ENCODE data around the gene C14orf93.

Gene C14orf93

GRCh38 chr14:22986508-22987054 lies 23.4 kb downstream of the C14orf93 start:
- Histone ChIP-seq H3K27me3 (replicated peaks; ENCODE audit: control insufficient read depth, insufficient read depth, low read length) (no peaks in the 10 kb centered on the region), H3K4me3 (replicated peaks; ENCODE audit: low read depth, low read length) (no peak overlapping the region), H3K36me3 (ENCODE audit: control insufficient read depth, insufficient read depth, low read length) (no peaks in the 10 kb centered on the region)
- peak; percentile 50 for DNase-seq (ENCODE audit: extremely low read depth, insufficient read length)
- TF ChIP-seq, protein P1, sequence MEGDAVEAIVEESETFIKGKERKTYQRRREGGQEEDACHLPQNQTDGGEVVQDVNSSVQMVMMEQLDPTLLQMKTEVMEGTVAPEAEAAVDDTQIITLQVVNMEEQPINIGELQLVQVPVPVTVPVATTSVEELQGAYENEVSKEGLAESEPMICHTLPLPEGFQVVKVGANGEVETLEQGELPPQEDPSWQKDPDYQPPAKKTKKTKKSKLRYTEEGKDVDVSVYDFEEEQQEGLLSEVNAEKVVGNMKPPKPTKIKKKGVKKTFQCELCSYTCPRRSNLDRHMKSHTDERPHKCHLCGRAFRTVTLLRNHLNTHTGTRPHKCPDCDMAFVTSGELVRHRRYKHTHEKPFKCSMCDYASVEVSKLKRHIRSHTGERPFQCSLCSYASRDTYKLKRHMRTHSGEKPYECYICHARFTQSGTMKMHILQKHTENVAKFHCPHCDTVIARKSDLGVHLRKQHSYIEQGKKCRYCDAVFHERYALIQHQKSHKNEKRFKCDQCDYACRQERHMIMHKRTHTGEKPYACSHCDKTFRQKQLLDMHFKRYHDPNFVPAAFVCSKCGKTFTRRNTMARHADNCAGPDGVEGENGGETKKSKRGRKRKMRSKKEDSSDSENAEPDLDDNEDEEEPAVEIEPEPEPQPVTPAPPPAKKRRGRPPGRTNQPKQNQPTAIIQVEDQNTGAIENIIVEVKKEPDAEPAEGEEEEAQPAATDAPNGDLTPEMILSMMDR (IDR thresholded peaks at IDR 0.05; ENCODE audit: insufficient read depth, low read length, poor library complexity, severe bottlenecking), result peak; percentile 83

GRCh38 chr14:22985894-22986507 lies 23.9 kb downstream of the C14orf93 start:
- Histone ChIP-seq H3K4me3 (replicated peaks; ENCODE audit: low read depth, low read length) (no peak overlapping the region), H3K27me3 (replicated peaks; ENCODE audit: control insufficient read depth, insufficient read depth, low read length) (no peaks in the 10 kb centered on the region), H3K36me3 (ENCODE audit: control insufficient read depth, insufficient read depth, low read length) (no peaks in the 10 kb centered on the region)
- no peak for DNase-seq (ENCODE audit: extremely low read depth, insufficient read length)
- TF ChIP-seq, protein P1 (IDR thresholded peaks at IDR 0.05; ENCODE audit: insufficient read depth, low read length, poor library complexity, severe bottlenecking), result no peak

- Histone ChIP-seq H3K27me3 (replicated peaks; ENCODE audit: control insufficient read depth, insufficient read depth, low read length) (no peaks in the 10 kb centered on the region), H3K4me3 (replicated peaks; ENCODE audit: low read depth, low read length) (no peak overlapping the region), H3K36me3 (ENCODE audit: control insufficient read depth, insufficient read depth, low read length) (no peaks in the 10 kb centered on the region)
- TF ChIP-seq, protein P1 (IDR thresholded peaks at IDR 0.05; ENCODE audit: insufficient read depth, low read length, poor library complexity, severe bottlenecking), result no peak
- DNase-seq (ENCODE audit: extremely low read depth, insufficient read length), result no peak
Measured at GRCh38 chr14:22984959-22985658, 24.8 kb downstream of the C14orf93 start.

DNA sequence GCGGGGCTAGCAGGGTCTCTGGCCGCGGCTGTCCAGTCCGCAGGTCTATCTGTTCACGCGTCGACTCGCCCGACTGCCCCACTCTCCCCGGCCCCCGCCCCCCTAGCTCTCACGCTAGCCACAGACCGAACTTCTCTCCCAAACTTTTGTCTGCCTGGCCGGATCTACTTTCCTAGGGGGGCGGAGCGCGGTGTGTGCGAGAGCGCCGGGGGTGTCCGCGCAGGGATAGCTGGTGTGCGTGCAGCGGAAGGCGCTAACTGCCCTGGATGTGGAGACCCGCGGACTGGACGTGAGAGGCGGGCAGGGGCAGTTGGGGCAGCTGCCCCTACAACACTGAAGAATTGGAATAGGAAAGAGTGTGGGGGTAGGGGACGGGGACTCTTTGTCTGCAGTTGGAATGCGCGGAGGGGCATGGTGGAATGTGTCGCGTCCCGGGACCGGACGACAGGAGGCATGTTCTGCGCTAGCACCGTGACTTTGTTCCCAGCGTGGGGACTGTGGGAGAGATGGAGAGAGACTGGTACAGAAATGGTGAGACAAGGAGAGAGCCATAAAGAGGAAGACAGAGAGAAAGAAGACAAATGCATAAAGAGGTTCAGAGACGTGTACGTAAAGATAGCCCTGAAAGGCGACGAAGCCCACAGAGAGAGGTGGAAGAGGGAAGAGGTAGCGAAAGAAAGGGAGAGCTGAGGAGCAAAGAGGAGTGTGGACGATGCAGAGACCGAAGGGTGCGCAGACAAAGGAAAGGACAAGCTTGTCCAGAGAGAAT lies 27.3 kb downstream of the C14orf93 start, which contains the start of gene AJUBA:
Gene AJUBA, minus strand, starts transcription at position 75 of the 769 bp plus-strand sequence. CDS start 285 bp downstream, outside the sequence.
- Histone ChIP-seq H3K27me3 (replicated peaks; ENCODE audit: control insufficient read depth, insufficient read depth, low read length) (no peaks in the 10 kb centered on the region), H3K36me3 (ENCODE audit: control insufficient read depth, insufficient read depth, low read length) (no peaks in the 10 kb centered on the region), H3K4me3 (replicated peaks; ENCODE audit: low read depth, low read length) (peak within 1 kb of the TSS; percentile 76)
- TF ChIP-seq, protein P1 (IDR thresholded peaks at IDR 0.05; ENCODE audit: insufficient read depth, low read length, poor library complexity, severe bottlenecking), result no peak
- DNase-seq (ENCODE audit: extremely low read depth, insufficient read length), result peak; percentile 82

- no peaks in the 10 kb centered on the region for H3K27me3 ChIP-seq (replicated peaks; ENCODE audit: control insufficient read depth, insufficient read depth, low read length)
- TF ChIP-seq, protein P1 (IDR thresholded peaks at IDR 0.05; ENCODE audit: insufficient read depth, low read length, poor library complexity, severe bottlenecking), result no peak
- H3K4me3 ChIP-seq (replicated peaks; ENCODE audit: low read depth, low read length), result peak overlapping the region; percentile 76
- no peak for DNase-seq (ENCODE audit: extremely low read depth, insufficient read length)
- H3K36me3 ChIP-seq (ENCODE audit: control insufficient read depth, insufficient read depth, low read length), result no peaks in the 10 kb centered on the region
Measured at GRCh38 chr14:22981876-22982476, 28.0 kb downstream of the C14orf93 start.
